GM19438 (cell line): ENCODE measurements around the gene MATN4.

Source experiments
- ATAC-seq: cut with Tn5 transposase; IDR thresholded peaks from one replicate; pipeline ENCODE4 v1.9.1; 2021; ENCODE audit warnings: low read depth; ENCODE audit not compliant: unreplicated experiment

The MATN4 gene

GRCh38 chr20:45317826-45318225 is 9.7 kb upstream of the MATN4 start:
- no peak for ATAC-seq

- ATAC-seq, result no peak
Observed at GRCh38 chr20:45316150-45317080, 8.3 kb upstream of the MATN4 start.

GRCh38 chr20:45315672-45316071 is 7.6 kb upstream of the MATN4 start:
- no peak for ATAC-seq

GRCh38 chr20:45313943-45314342 is 5.8 kb upstream of the MATN4 start:
- ATAC-seq, result no peak

DNA sequence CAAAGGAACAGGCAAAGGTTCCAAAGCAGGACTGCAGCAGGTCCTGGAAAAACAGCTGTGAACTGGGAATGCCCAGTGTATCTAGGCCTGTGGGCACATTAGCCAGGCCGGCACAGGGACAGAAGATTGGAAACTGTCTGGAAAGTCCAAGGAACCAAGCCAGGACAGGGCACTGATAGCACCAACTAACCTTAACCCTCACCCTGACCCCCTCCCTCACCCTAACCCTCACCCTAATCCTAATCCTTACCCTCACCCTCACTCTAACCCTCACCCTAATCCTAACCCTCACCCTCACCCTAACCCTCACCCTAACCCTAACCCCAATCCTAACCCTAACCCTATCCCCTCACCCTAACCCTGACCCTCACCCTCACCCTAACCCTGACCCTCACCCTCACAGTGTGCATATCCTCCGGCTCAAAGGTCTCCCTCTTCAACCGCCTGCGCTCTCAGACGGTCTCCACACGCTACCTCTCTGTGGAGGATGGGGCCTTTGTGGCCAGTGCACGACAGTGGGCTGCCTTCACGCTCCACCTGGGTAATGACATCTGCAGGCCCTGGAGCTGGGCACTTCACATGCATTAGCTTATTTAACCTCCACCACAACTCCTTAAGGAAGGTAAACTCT is 5.1 kb upstream of the MATN4 start:
- ATAC-seq, result no peak

DNA sequence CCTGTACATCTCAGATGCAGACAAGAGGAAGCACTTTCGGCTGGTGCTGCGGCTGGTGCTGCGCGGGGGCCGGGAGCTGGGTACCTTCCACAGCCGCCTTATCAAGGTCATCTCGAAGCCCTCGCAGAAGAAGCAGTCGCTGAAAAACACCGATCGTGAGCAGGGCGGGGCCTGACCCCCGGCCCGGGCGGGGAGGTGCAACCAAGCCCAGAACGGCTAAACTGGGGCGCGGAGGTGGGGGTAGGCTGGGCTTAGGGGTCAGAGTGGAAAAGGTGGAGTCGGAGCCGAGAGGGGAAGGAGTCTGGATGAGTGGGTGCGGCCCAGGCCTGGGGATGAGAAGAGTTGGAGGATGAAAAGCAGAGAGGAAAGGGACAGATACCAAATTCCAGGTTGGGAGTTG is 4.1 kb upstream of the MATN4 start:
- ATAC-seq, result no peak

- no peak for ATAC-seq
Observed at GRCh38 chr20:45311589-45312211, 3.6 kb upstream of the MATN4 start.

- no peak for ATAC-seq
Observed at GRCh38 chr20:45309075-45309474, 976 bp upstream of the MATN4 start.

- no peak for ATAC-seq
Observed at GRCh38 chr20:45307076-45307640, 941 bp downstream of the MATN4 start.

GRCh38 chr20:45306431-45306982 is 1.6 kb downstream of the MATN4 start, which contains the start of gene RBPJL:
RBPJL (plus strand) TSS chr20:45306840; CDS start chr20:45306923, 83 bp downstream.
- ATAC-seq, result no peak

- no peak for ATAC-seq
Observed at GRCh38 chr20:45305262-45305661, 2.8 kb downstream of the MATN4 start.

DNA sequence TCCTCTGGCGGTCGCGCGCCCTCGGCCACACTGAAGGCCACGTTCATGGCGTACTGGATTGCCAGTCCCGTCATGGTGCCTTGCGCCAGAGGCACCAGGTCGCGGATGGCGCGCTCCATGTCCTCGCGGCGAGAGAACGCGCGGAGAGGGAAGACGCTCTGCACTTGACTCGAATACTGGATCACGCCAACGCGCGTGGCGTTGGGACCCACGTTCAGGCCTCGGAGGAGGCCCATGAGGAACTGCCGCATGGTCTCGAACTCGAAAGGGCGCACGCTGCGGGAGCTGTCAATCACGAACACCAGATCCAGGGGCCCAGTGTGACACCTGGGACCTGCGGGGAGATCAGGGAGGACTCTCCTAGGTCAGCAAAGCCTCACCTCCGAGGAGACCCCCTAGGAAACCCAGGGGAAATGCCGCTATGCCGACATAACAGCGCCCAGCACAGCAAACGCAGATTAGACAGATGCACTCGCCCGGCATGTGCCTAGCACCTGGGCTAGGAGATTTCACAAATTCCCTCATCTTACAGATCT is 3.6 kb downstream of the MATN4 start:
- no peak for ATAC-seq

- ATAC-seq, result no peak
Observed at GRCh38 chr20:45303586-45304463, 4.3 kb downstream of the MATN4 start.

DNA sequence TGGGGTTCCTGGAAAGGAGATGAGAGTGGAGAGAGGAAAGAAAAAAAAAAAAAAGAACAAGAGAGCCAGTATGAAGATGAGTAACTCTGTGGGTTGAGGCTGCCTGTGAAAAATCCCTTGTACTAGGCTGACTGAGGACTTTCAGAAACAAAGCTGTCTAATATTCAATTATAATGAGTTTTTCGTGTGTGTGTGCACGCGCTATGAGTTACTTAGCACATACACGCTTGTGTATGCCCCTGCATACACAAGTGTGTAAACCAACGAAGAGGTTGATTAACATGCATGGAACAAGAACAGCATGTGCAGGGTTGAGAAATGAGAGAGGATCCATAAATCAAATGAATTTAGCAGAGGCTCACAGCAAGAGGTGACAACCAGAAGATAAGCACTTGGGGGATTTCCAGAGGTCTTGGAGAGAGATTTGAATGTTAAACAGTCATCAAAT is 6.3 kb downstream of the MATN4 start:
- ATAC-seq, result no peak

- ATAC-seq, result no peak
Observed at GRCh38 chr20:45300961-45301360, 7.1 kb downstream of the MATN4 start.

DNA sequence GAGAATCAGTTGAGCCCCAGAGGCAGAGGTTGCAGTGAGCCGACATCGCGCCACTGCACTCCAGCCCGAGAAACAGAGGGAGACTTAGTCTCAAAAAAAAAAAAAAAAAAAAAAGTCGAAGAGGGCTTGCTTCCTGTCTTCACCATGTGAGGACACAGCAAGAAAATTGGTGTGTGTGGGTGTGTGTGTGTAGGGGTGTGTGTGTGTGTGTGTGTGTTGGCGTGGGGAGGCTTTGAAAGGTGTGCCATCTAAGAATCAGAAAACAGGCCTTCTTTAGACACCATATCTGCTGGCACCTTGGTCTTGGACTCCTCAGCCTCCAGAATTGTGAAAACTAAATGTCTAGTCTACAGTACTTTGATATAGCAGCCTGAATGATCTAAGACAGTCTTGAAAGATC is 8.3 kb downstream of the MATN4 start:
- ATAC-seq, result no peak

- ATAC-seq, result no peak
Observed at GRCh38 chr20:45297786-45298497, 10.2 kb downstream of the MATN4 start.

DNA sequence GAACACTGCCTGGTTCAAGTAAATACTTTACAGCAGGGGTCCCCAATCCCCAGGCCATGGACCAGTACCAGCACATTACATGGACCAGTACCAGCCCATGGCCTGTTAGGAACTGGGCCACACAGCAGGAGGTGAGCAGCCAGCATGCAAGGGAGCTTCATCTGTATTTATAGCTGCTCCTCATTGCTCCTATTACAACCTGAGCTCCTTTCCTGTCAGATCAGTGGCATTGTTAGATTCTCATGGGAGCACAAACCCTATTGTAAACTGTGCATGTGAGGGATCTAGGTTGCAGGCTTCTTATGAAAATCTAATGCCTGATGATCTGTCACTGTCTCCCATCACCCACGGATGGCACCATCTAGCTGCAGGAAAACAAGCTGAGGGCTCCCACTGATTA is 13.4 kb downstream of the MATN4 start:
- ATAC-seq, result no peak

DNA sequence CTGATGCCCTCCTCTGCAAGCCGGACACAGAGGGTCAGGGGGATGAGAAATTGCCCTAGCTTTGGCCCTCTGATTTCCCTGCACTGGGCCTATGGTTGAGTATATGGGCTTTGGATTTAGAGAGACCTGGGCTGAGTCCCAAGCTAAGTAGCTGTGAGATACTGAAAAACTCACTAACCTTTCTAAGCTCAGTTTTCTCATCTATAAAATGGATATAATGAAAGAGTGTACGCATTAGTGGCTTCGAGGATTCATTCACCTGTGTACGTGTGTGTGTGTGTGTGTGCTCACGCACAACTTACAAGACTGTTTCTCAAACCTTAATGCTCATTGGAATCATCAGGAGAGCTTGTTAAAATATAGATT is 14.1 kb downstream of the MATN4 start:
- ATAC-seq, result no peak
